Neural crest cell (in vitro differentiated cells): ENCODE measurements around the gene SUCLG2. TPM values are rescaled to one million over a fixed set of nuclear protein-coding genes. Genes with fewer than 3 reads are reported as not detected.

Source experiments
- DNase-seq: peaks from one replicate; pipeline ENCODE4 v3.0.0; 2021; ENCODE audit warnings: low read depth, mixed read lengths, low spot score
- H3K27ac Mint-ChIP-seq: one replicate; pipeline ENCODE4 v1.8.0; 2021; ENCODE audit warnings: mild to moderate bottlenecking, mixed read lengths; ENCODE audit not compliant: unreplicated experiment
- H3K27me3 Mint-ChIP-seq: 2 replicates; pipeline ENCODE4 v1.8.0; 2021; ENCODE audit warnings: low read depth, mild to moderate bottlenecking, mixed read lengths
- H3K36me3 Mint-ChIP-seq: 2 replicates; pipeline ENCODE4 v1.8.0; 2021; ENCODE audit warnings: low read depth, mild to moderate bottlenecking, mixed read lengths
- H3K4me1 Mint-ChIP-seq: 2 replicates; pipeline ENCODE4 v1.8.0; 2021; ENCODE audit warnings: mixed read lengths
- H3K4me3 Mint-ChIP-seq: one replicate; pipeline ENCODE4 v1.8.0; 2021; ENCODE audit warnings: mild to moderate bottlenecking, mixed read lengths
- H3K9me3 Mint-ChIP-seq: 2 replicates; pipeline ENCODE4 v1.8.0; 2021; ENCODE audit warnings: mixed read lengths
- total RNA-seq: library from RNA; stranded (reverse); gene quantifications from 2 replicates; pipeline ENCODE4 v1.2.1, GENCODE V29; 2021
- TF ChIP-seq, protein P1 (sequence below): fragments of 200-600 bp; sonication (generic); conservative IDR thresholded peaks from 2 replicates; pipeline ENCODE4 v1.5.0; 2021; ENCODE audit warnings: antibody characterized with exemption, mild to moderate bottlenecking

Gene SUCLG2
- total RNA-seq, 1 donor from 2014 or later = 36.4 TPM

- Mint-ChIP-seq H3K4me3 (no peak overlapping the region), H3K27ac (no peak overlapping the region), H3K36me3 (peaks cover 5% of the 10 kb centered on the region), H3K27me3 (no peaks in the 10 kb centered on the region), H3K9me3 (no peaks in the 10 kb centered on the region), H3K4me1 (no peaks in the 10 kb centered on the region)
- no peak for DNase-seq
- TF ChIP-seq, protein P1, sequence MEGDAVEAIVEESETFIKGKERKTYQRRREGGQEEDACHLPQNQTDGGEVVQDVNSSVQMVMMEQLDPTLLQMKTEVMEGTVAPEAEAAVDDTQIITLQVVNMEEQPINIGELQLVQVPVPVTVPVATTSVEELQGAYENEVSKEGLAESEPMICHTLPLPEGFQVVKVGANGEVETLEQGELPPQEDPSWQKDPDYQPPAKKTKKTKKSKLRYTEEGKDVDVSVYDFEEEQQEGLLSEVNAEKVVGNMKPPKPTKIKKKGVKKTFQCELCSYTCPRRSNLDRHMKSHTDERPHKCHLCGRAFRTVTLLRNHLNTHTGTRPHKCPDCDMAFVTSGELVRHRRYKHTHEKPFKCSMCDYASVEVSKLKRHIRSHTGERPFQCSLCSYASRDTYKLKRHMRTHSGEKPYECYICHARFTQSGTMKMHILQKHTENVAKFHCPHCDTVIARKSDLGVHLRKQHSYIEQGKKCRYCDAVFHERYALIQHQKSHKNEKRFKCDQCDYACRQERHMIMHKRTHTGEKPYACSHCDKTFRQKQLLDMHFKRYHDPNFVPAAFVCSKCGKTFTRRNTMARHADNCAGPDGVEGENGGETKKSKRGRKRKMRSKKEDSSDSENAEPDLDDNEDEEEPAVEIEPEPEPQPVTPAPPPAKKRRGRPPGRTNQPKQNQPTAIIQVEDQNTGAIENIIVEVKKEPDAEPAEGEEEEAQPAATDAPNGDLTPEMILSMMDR = no peak
Observed at GRCh38 chr3:67402873-67403272, 251.5 kb downstream of the SUCLG2 start.

GRCh38 chr3:67401921-67402320 lies 252.5 kb downstream of the SUCLG2 start:
- no peaks in the 10 kb centered on the region for H3K9me3 Mint-ChIP-seq

GRCh38 chr3:67400476-67400875 lies 253.9 kb downstream of the SUCLG2 start:
- no peaks in the 10 kb centered on the region for H3K27me3 Mint-ChIP-seq
- no peaks in the 10 kb centered on the region for H3K9me3 Mint-ChIP-seq
- H3K36me3 Mint-ChIP-seq = peaks cover 12% of the 10 kb centered on the region
- no peak overlapping the region for H3K4me3 Mint-ChIP-seq
- no peak overlapping the region for H3K27ac Mint-ChIP-seq
- TF ChIP-seq, protein P1 = no peak
- no peaks in the 10 kb centered on the region for H3K4me1 Mint-ChIP-seq
- DNase-seq = no peak

More at GRCh38 chr3:67401921-67402320, 252.5 kb downstream of the SUCLG2 start:
- H3K27ac Mint-ChIP-seq = no peak overlapping the region
- peaks cover 7% of the 10 kb centered on the region for H3K36me3 Mint-ChIP-seq
- no peak overlapping the region for H3K4me3 Mint-ChIP-seq
- no peak for DNase-seq
- H3K4me1 Mint-ChIP-seq = no peaks in the 10 kb centered on the region
- no peaks in the 10 kb centered on the region for H3K27me3 Mint-ChIP-seq
- TF ChIP-seq, protein P1 = no peak

- Mint-ChIP-seq H3K36me3 (peaks cover 27% of the 10 kb centered on the region), H3K27me3 (no peaks in the 10 kb centered on the region), H3K4me3 (no peak overlapping the region), H3K27ac (peak overlapping the region; percentile 31), H3K4me1 (no peaks in the 10 kb centered on the region), H3K9me3 (peaks cover 10% of the 10 kb centered on the region)
- TF ChIP-seq, protein P1 = no peak
- no peak for DNase-seq
Observed at GRCh38 chr3:67389176-67389575, 265.2 kb downstream of the SUCLG2 start.

GRCh38 chr3:67388738-67389137 lies 265.7 kb downstream of the SUCLG2 start:
- no peak overlapping the region for H3K4me3 Mint-ChIP-seq
- no peaks in the 10 kb centered on the region for H3K27me3 Mint-ChIP-seq
- H3K4me1 Mint-ChIP-seq = no peaks in the 10 kb centered on the region
- no peak for DNase-seq
- peaks cover 27% of the 10 kb centered on the region for H3K36me3 Mint-ChIP-seq
- peaks cover 10% of the 10 kb centered on the region for H3K9me3 Mint-ChIP-seq
- peak overlapping the region; percentile 31 for H3K27ac Mint-ChIP-seq
- TF ChIP-seq, protein P1 = no peak

GRCh38 chr3:67386451-67386850 lies 268.0 kb downstream of the SUCLG2 start:
- H3K27ac Mint-ChIP-seq = no peak overlapping the region
- H3K9me3 Mint-ChIP-seq = peaks cover 7% of the 10 kb centered on the region
- no peaks in the 10 kb centered on the region for H3K4me1 Mint-ChIP-seq
- H3K4me3 Mint-ChIP-seq = no peak overlapping the region
- no peak for DNase-seq
- H3K27me3 Mint-ChIP-seq = no peaks in the 10 kb centered on the region
- TF ChIP-seq, protein P1 = no peak
- H3K36me3 Mint-ChIP-seq = peaks cover 15% of the 10 kb centered on the region
